RWPE2 (cell line): ENCODE measurements around the gene NEK6.

Experiments used
- ATAC-seq: fragments of 200-7000 bp; cut with Tn5 transposase; 3 replicates; pipeline ENCODE4 v1.9.1; 2021; ENCODE audit warnings: low read depth
- DNase-seq: peaks from one replicate; pipeline ENCODE4 v3.0.0-alpha.2; 2020; ENCODE audit warnings: low spot score
- H3K27ac ChIP-seq: fragments of 450-650 bp; 2 replicates; pipeline ENCODE4 v1.5.1; 2017; ENCODE audit warnings: mild to moderate bottlenecking; ENCODE audit not compliant: poor library complexity, severe bottlenecking
- H3K27me3 ChIP-seq: fragments of 250-450 bp; sonication (Bioruptor Pico); 2 replicates; pipeline ENCODE4 v1.5.1; 2021; ENCODE audit warnings: mild to moderate bottlenecking, moderate library complexity; ENCODE audit not compliant: insufficient read depth, poor library complexity, severe bottlenecking
- H3K36me3 ChIP-seq: fragments of 250-450 bp; sonication (Bioruptor Pico); 2 replicates; pipeline ENCODE4 v1.5.1; 2020; ENCODE audit warnings: low read depth, mild to moderate bottlenecking, moderate library complexity
- H3K4me1 ChIP-seq: fragments of 250-450 bp; sonication (Bioruptor Pico); 2 replicates; pipeline ENCODE4 v1.5.1; 2021; ENCODE audit warnings: mild to moderate bottlenecking, moderate library complexity; ENCODE audit not compliant: insufficient read depth, poor library complexity, severe bottlenecking
- H3K4me3 ChIP-seq: fragments of 250-450 bp; sonication (Bioruptor Pico); 2 replicates; pipeline ENCODE4 v1.5.1; 2021; ENCODE audit warnings: mild to moderate bottlenecking, moderate library complexity; ENCODE audit not compliant: severe bottlenecking
- H3K9me3 ChIP-seq: fragments of 250-450 bp; sonication (Bioruptor Pico); 2 replicates; pipeline ENCODE4 v1.5.1; 2021; ENCODE audit warnings: mild to moderate bottlenecking, moderate library complexity; ENCODE audit not compliant: severe bottlenecking
- CTCF ChIP-seq: fragments of 450-650 bp; IDR thresholded peaks from one replicate; pipeline ENCODE4 v1.5.1; 2017; ENCODE audit warnings: mild to moderate bottlenecking, moderate library complexity; ENCODE audit not compliant: poor library complexity, severe bottlenecking

NEK6 gene

GRCh38 chr9:124225945-124226344, 31.8 kb upstream of the NEK6 start:
- H3K9me3 ChIP-seq, result no peaks in the 10 kb centered on the region
- ATAC-seq, result no peak
- no peak overlapping the region for H3K4me3 ChIP-seq
- no peak for DNase-seq
- no peaks in the 10 kb centered on the region for H3K36me3 ChIP-seq
- H3K27ac ChIP-seq, result no peak overlapping the region
- no peaks in the 10 kb centered on the region for H3K4me1 ChIP-seq
- peaks cover 2% of the 10 kb centered on the region for H3K27me3 ChIP-seq
- TF ChIP-seq CTCF, result no peak

GRCh38 chr9:124228516-124228915, 29.2 kb upstream of the NEK6 start:
- Histone ChIP-seq H3K4me1 (no peaks in the 10 kb centered on the region), H3K4me3 (no peak overlapping the region), H3K27me3 (peaks cover 2% of the 10 kb centered on the region), H3K36me3 (no peaks in the 10 kb centered on the region), H3K27ac (no peak overlapping the region), H3K9me3 (no peaks in the 10 kb centered on the region)
- no peak for ATAC-seq
- DNase-seq, result no peak
- no peak for TF ChIP-seq CTCF

- no peak for TF ChIP-seq CTCF
- Histone ChIP-seq H3K27ac (no peak overlapping the region), H3K4me3 (no peak overlapping the region), H3K36me3 (no peaks in the 10 kb centered on the region), H3K9me3 (no peaks in the 10 kb centered on the region), H3K4me1 (no peaks in the 10 kb centered on the region), H3K27me3 (peaks cover 2% of the 10 kb centered on the region)
- DNase-seq (no peak), ATAC-seq (no peak)
Observed at GRCh38 chr9:124231095-124231737, 26.5 kb upstream of the NEK6 start.

GRCh38 chr9:124238546-124239140, 19.1 kb upstream of the NEK6 start:
- Histone ChIP-seq H3K36me3 (no peaks in the 10 kb centered on the region), H3K4me1 (no peaks in the 10 kb centered on the region), H3K27ac (no peak overlapping the region), H3K9me3 (no peaks in the 10 kb centered on the region), H3K27me3 (no peaks in the 10 kb centered on the region), H3K4me3 (no peak overlapping the region)
- ATAC-seq (no peak), DNase-seq (no peak)
- no peak for TF ChIP-seq CTCF
